Neural cell (in vitro differentiated cells): Measurements from ENCODE around the gene SLC25A29.

ENCODE experiments used
- CTCF ChIP-seq: fragments of 450-650 bp; IDR thresholded peaks from 2 replicates; pipeline ENCODE4 v1.5.1; 2014; ENCODE audit warnings: antibody characterized with exemption, mild to moderate bottlenecking, moderate library complexity; ENCODE audit not compliant: poor library complexity, severe bottlenecking
- EP300 ChIP-seq: fragments of 450-650 bp; conservative IDR thresholded peaks from 2 replicates; pipeline ENCODE4 v1.6.1; 2014; ENCODE audit warnings: antibody characterized with exemption, mild to moderate bottlenecking, moderate library complexity; ENCODE audit not compliant: poor library complexity, severe bottlenecking
- EZH2 ChIP-seq: fragments of 200-600, 300-800 bp; shearing (Covaris generic), sonication (generic); IDR thresholded peaks from 2 replicates; pipeline ENCODE4 v1.6.1; 2014; ENCODE audit warnings: antibody characterized with exemption, low read length, borderline replicate concordance, mild to moderate bottlenecking; ENCODE audit not compliant: insufficient read depth, poor library complexity, severe bottlenecking
- MXI1 ChIP-seq: fragments of 450-650 bp; conservative IDR thresholded peaks from 2 replicates; pipeline ENCODE4 v1.6.1; 2014; ENCODE audit warnings: antibody characterized with exemption, mild to moderate bottlenecking; ENCODE audit not compliant: poor library complexity, severe bottlenecking
- RAD21 ChIP-seq: fragments of 450-650 bp; conservative IDR thresholded peaks from 2 replicates; pipeline ENCODE4 v1.6.1; 2014; ENCODE audit warnings: antibody characterized with exemption, mild to moderate bottlenecking, moderate library complexity

GRCh38 chr14:100342195-100342594 is 36.0 kb upstream of the SLC25A29 start:
- no peak for TF ChIP-seq MXI1
- TF ChIP-seq RAD21 = no peak
- no peak for TF ChIP-seq EP300
- no peak for TF ChIP-seq EZH2
- no peak for TF ChIP-seq CTCF
